GM12878 (cell line): ENCODE results near the gene SRCIN1. TPM values are rescaled to one million over a fixed set of nuclear protein-coding genes. Genes with fewer than 3 reads are reported as not detected.

ENCODE experiments used
- ATAC-seq: fragments of 200-7000 bp; cut with Tn5 transposase; 3 replicates; pipeline ENCODE4 v1.9.1; 2020; ENCODE audit warnings: mild to moderate bottlenecking, moderate library complexity
- BruUV-seq: library from RNA; stranded (reverse); fragments of 400-500 nt; replicated peaks from 2 replicates; lab custom pipeline; 2021; lab: Mats Ljungman, UMichigan
- CTCF ChIA-PET: fragments of 300-600 bp; sonication (Branson Sonifier 250); formaldehyde crosslinking; extraction: SDS; loops from one replicate; lab custom pipeline; 2021; ENCODE audit warnings: inconsistent platforms; lab: Yijun Ruan, JAX
- POLR2A ChIA-PET: fragments of 350-600 bp; formaldehyde crosslinking; extraction: SDS; loops from one replicate; lab custom pipeline; 2021; ENCODE audit warnings: inconsistent platforms; lab: Charles Lee
- RAD21 ChIA-PET: fragments of 300-600 bp; sonication (Branson Sonifier 250); formaldehyde crosslinking; loops from one replicate; lab custom pipeline; 2023; ENCODE audit warnings: antibody characterized with exemption; ENCODE audit not compliant: unreplicated experiment; lab: Charles Lee
- SMC1A ChIA-PET: fragments of 300-600 bp; sonication (Branson Sonifier 250); formaldehyde crosslinking; loops from one replicate; lab custom pipeline; 2023; ENCODE audit not compliant: unreplicated experiment, uncharacterized antibody; lab: Charles Lee
- DNase-seq: peaks from one replicate; pipeline ENCODE4 v3.0.0-alpha.2; 2011; ENCODE audit warnings: low read depth, low spot score
- FAIRE-seq: peaks from 3 replicates; lab custom pipeline; 2011; peaks lifted over from hg19 to GRCh38; lab: Jason Lieb, UNC
- H2AFZ ChIP-seq: 2 replicates; pipeline ENCODE4 v1.6.0; 2011; ENCODE audit warnings: low read depth, low read length, control low read depth; ENCODE audit not compliant: control insufficient read depth
- H3K27ac ChIP-seq: 2 replicates; pipeline ENCODE4 v1.5.1; 2011; ENCODE audit warnings: control low read depth; ENCODE audit not compliant: control insufficient read depth, insufficient read depth
- H3K27me3 ChIP-seq, 2 experiments: replicated peaks in 1 of 2; 2 replicates each; pipeline versions ENCODE4 v1.6.0 to v1.6.1; 2011; ENCODE audit warnings: low read length in 1 of 2; ENCODE audit not compliant: control insufficient read depth in 2 of 2, insufficient read depth in 2 of 2
- H3K36me3 ChIP-seq, 2 experiments: 2 replicates each; pipeline ENCODE4 v1.5.1; 2011; ENCODE audit warnings: low read length in 1 of 2; ENCODE audit not compliant: control insufficient read depth in 2 of 2, insufficient read depth in 2 of 2
- H3K4me1 ChIP-seq: 2 replicates; pipeline ENCODE4 v1.6.1; 2011; ENCODE audit warnings: mild to moderate bottlenecking, low read length, moderate library complexity, mixed read lengths; ENCODE audit not compliant: control insufficient read depth, insufficient read depth
- H3K4me2 ChIP-seq: 2 replicates; pipeline ENCODE4 v1.6.0; 2011; ENCODE audit warnings: control low read depth; ENCODE audit not compliant: control insufficient read depth, insufficient read depth
- H3K4me3 ChIP-seq: fragments of 200-600 bp; sonication (generic); 2 replicates; pipeline ENCODE4 v1.5.1; 2016
- H3K79me2 ChIP-seq: 2 replicates; pipeline ENCODE4 v1.6.0; 2011; ENCODE audit warnings: low read length; ENCODE audit not compliant: control insufficient read depth, insufficient read depth
- H3K9ac ChIP-seq: 2 replicates; pipeline ENCODE4 v1.8.0; 2011; ENCODE audit warnings: low read length, control low read depth, mixed read lengths; ENCODE audit not compliant: control insufficient read depth, insufficient read depth
- H3K9me3 ChIP-seq: replicated peaks from 3 replicates; pipeline ENCODE4 v1.5.1; 2011; ENCODE audit warnings: mild to moderate bottlenecking, low read length; ENCODE audit not compliant: control insufficient read depth, insufficient read depth
- H4K20me1 ChIP-seq: 2 replicates; pipeline ENCODE4 v1.6.0; 2011; ENCODE audit not compliant: control insufficient read depth, insufficient read depth
- CHD1 ChIP-seq: IDR thresholded peaks from 2 replicates; pipeline ENCODE4 v1.6.1; 2012; ENCODE audit warnings: low read depth, low read length, improper control_type of control experiment
- IKZF2 ChIP-seq, 2 experiments: fragments of 450-650 bp; IDR thresholded peaks; 2 replicates each; pipeline ENCODE4 v1.6.1; 2017; ENCODE audit warnings: mild to moderate bottlenecking in 2 of 2, moderate library complexity in 2 of 2
- JUND ChIP-seq: IDR thresholded peaks from 2 replicates; pipeline ENCODE4 v1.6.1; 2012; ENCODE audit warnings: low read depth, mild to moderate bottlenecking, low read length, improper control_type of control experiment, moderate library complexity
- MLLT1 ChIP-seq: fragments of 450-650 bp; IDR thresholded peaks from 2 replicates; pipeline ENCODE4 v1.6.1; 2016; ENCODE audit warnings: mild to moderate bottlenecking
- POLR2A ChIP-seq: IDR thresholded peaks from 2 replicates; pipeline ENCODE4 v1.6.1; 2011; ENCODE audit warnings: low read depth, mild to moderate bottlenecking, low read length
- POLR2AphosphoS5 ChIP-seq: IDR thresholded peaks from 2 replicates; pipeline ENCODE4 v1.6.1; 2011; ENCODE audit warnings: mild to moderate bottlenecking, low read length, inconsistent platforms
- REST ChIP-seq: IDR thresholded peaks from 2 replicates; pipeline ENCODE4 v1.6.1; 2012; ENCODE audit warnings: mild to moderate bottlenecking, low read depth, low read length
- WGBS: methylation state at CpG from one replicate; pipeline ENCODE4 v1.1.6; 2016; ENCODE audit warnings: low lambda C conversion rate; ENCODE audit not compliant: insufficient replicate concordance, insufficient coverage; ENCODE audit errors: missing lambda C conversion rate; 5-methylcytosine and 5-hydroxymethylcytosine counted together
- in situ Hi-C: fragments of 300-500 bp; cut with MboI; formaldehyde crosslinking; loops from 9 replicates; pipeline ENCODE4 v1.14.3; 2018; ENCODE audit warnings: mixed read lengths
- intact Hi-C: fragments of 100-400 bp; cut with micrococcal nuclease; formaldehyde crosslinking; loops from one replicate; pipeline ENCODE4 v1.14.2; 2022; ENCODE audit not compliant: unreplicated experiment
- polyA plus RNA-seq, 11 experiments: library from polyadenylated mRNA; depleted of rRNA in 4 of 11; unstranded in 6 of 11; stranded (reverse) in 5 of 11; fragments of >200 nt; fragmentation: Nextera tagmentation in 4 of 11; fragmentation: Illumina TruSeq in 1 of 11; extraction: Ambion mirVana in 4 of 11; extraction: Trizol in 1 of 11; gene quantifications; 1 replicate in 1 of 11; 2 replicates in 10 of 11; pipeline versions ENCODE4 v1.2.1 to v1.2.3, GENCODE V29; 2011 to 2016; ENCODE audit warnings: inconsistent platforms in 2 of 11, missing spikeins in 2 of 11, low read depth in 1 of 11
- total RNA-seq, 4 experiments: library from RNA; depleted of rRNA in 3 of 4; stranded (reverse); fragments of >200 nt in 3 of 4; fragmentation: Illumina TruSeq in 1 of 4; extraction: Trizol in 1 of 4; gene quantifications; 2 replicates each; pipeline versions ENCODE4 v1.2.1 to v1.2.3, GENCODE V29; 2013 to 2021

SRCIN1 gene
- total and polyA plus RNA-seq, 10 of the 15 experiments (the other 5 are each of a cell fraction or from before 2014, with no cell fraction given) = under 0.01 to 0.74 (median 0.20) TPM; not detected in 3

GRCh38 chr17:38542286-38542685, 63.5 kb downstream of the SRCIN1 start (continued):
- TF ChIP-seq IKZF2 (IDR thresholded peaks at IDR 0.05) (no peak), REST (no peak)

- WGBS = 8% methylated on average over 11 of the region's 11 CpGs
Observed at GRCh38 chr17:38541281-38541680, 64.5 kb downstream of the SRCIN1 start.

More at GRCh38 chr17:38541281-38541680, 64.5 kb downstream of the SRCIN1 start:
- H3K9me3 ChIP-seq = no peaks in the 10 kb centered on the region
- H3K4me1 ChIP-seq = no peaks in the 10 kb centered on the region; the same call in 1 of the 2 replicates
- H2AFZ ChIP-seq = no peak overlapping the region
- DNase-seq (no peak), ATAC-seq (no peak), FAIRE-seq (no peak)
- CTCF ChIA-PET = interaction anchor here (1.6 kb wide), 1 partner anchor 18 kb away, joined by 4 read pairs; no protein-coding TSS in a partner anchor
- POLR2A ChIA-PET = no interaction called here
- TF ChIP-seq JUND (no peak), CHD1 (no peak), REST (no peak), MLLT1 (no peak), POLR2AphosphoS5 (no peak), POLR2A (no peak)
- no peaks in the 10 kb centered on the region for H3K79me2 ChIP-seq
- no peak overlapping the region for H3K4me3 ChIP-seq
- RAD21 ChIA-PET = no interaction called here
- no peaks in the 10 kb centered on the region for H4K20me1 ChIP-seq
- no peaks in the 10 kb centered on the region for H3K36me3 ChIP-seq
- intact Hi-C loops (no loop called here), in situ Hi-C loops (no loop called here)
- no peak overlapping the region for H3K4me2 ChIP-seq
- H3K27me3 ChIP-seq = peaks cover 0 to 2% of the 10 kb centered on the region in 2 experiments; a peak in 1 of 4 replicates
- SMC1A ChIA-PET = interaction anchor here (1.4 kb wide), 1 partner anchor 17 kb away, joined by 3 read pairs; no protein-coding TSS in a partner anchor
- no TSS peak for BruUV-seq
- no peak overlapping the region for H3K9ac ChIP-seq
- H3K27ac ChIP-seq = no peak overlapping the region
